Measurements from ENCODE around the gene SLC6A4. TPM values are rescaled to one million over a fixed set of nuclear protein-coding genes. Genes with fewer than 3 reads are reported as not detected.

The SLC6A4 gene
- total and polyA plus RNA-seq, 4 donors: 0.05 to 0.70 TPM; not detected in 2

GRCh38 chr17:30234964-30235363, 533 bp downstream of the SLC6A4 start:
- no peak for TF ChIP-seq GABPA (IDR thresholded peaks at IDR 0.05 in 1 of 2, conservative IDR thresholded peaks at IDR 0.05 in 1 of 2)
- TF ChIP-seq JUND (IDR thresholded peaks at IDR 0.05): no peak
- TF ChIP-seq, protein P1, sequence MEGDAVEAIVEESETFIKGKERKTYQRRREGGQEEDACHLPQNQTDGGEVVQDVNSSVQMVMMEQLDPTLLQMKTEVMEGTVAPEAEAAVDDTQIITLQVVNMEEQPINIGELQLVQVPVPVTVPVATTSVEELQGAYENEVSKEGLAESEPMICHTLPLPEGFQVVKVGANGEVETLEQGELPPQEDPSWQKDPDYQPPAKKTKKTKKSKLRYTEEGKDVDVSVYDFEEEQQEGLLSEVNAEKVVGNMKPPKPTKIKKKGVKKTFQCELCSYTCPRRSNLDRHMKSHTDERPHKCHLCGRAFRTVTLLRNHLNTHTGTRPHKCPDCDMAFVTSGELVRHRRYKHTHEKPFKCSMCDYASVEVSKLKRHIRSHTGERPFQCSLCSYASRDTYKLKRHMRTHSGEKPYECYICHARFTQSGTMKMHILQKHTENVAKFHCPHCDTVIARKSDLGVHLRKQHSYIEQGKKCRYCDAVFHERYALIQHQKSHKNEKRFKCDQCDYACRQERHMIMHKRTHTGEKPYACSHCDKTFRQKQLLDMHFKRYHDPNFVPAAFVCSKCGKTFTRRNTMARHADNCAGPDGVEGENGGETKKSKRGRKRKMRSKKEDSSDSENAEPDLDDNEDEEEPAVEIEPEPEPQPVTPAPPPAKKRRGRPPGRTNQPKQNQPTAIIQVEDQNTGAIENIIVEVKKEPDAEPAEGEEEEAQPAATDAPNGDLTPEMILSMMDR (IDR thresholded peaks at IDR 0.05; ENCODE audit: low read depth, low read length, missing input control): no peak
- no peak for TF ChIP-seq REST (IDR thresholded peaks at IDR 0.05)
- no peak for TF ChIP-seq HNF4A (conservative IDR thresholded peaks at IDR 0.05)
- TF ChIP-seq, protein P2, sequence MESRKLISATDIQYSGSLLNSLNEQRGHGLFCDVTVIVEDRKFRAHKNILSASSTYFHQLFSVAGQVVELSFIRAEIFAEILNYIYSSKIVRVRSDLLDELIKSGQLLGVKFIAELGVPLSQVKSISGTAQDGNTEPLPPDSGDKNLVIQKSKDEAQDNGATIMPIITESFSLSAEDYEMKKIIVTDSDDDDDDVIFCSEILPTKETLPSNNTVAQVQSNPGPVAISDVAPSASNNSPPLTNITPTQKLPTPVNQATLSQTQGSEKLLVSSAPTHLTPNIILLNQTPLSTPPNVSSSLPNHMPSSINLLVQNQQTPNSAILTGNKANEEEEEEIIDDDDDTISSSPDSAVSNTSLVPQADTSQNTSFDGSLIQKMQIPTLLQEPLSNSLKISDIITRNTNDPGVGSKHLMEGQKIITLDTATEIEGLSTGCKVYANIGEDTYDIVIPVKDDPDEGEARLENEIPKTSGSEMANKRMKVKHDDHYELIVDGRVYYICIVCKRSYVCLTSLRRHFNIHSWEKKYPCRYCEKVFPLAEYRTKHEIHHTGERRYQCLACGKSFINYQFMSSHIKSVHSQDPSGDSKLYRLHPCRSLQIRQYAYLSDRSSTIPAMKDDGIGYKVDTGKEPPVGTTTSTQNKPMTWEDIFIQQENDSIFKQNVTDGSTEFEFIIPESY (IDR thresholded peaks at IDR 0.05): no peak
- TF ChIP-seq RXRA (IDR thresholded peaks at IDR 0.05): no peak
- no peak for TF ChIP-seq YY1 (IDR thresholded peaks at IDR 0.05)
- TF ChIP-seq, protein P3, sequence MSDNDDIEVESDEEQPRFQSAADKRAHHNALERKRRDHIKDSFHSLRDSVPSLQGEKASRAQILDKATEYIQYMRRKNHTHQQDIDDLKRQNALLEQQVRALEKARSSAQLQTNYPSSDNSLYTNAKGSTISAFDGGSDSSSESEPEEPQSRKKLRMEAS (IDR thresholded peaks at IDR 0.05): no peak
- TF ChIP-seq FOXA2 (IDR thresholded peaks at IDR 0.05): no peak
- no peak for TF ChIP-seq HNF4G (IDR thresholded peaks at IDR 0.05)
- TF ChIP-seq NR2F2 (IDR thresholded peaks at IDR 0.05): no peak
- no peak for TF ChIP-seq RAD21 (IDR thresholded peaks at IDR 0.05)
- no peak for TF ChIP-seq TAF1 (conservative IDR thresholded peaks at IDR 0.05)
- no peak for TF ChIP-seq EGR1 (IDR thresholded peaks at IDR 0.05; ENCODE audit: low read depth in 2 of 2)
- TF ChIP-seq FOXA1 (IDR thresholded peaks at IDR 0.05): no peak
- H3K4me1 ChIP-seq (ENCODE audit: control insufficient read depth in 4 of 4, insufficient read depth in 4 of 4, low read length in 3 of 4): peaks cover 11 to 17% (median 16%) of the 10 kb centered on the region in 4 donors
- DNase-seq (ENCODE audit: low spot score): no peak
- H3K27ac ChIP-seq (ENCODE audit: low read depth in 1 of 2, low read length in 2 of 2): no peak overlapping the region
- no peaks in the 10 kb centered on the region for H3K27me3 ChIP-seq (ENCODE audit: control insufficient read depth in 4 of 4, insufficient read depth in 4 of 4, low read length in 3 of 4)
- H3K9me3 ChIP-seq (ENCODE audit: control insufficient read depth in 4 of 4, low read length in 3 of 4): no peaks in the 10 kb centered on the region
- 35% methylated on average over 12 of the region's 12 CpGs for WGBS
- H3K4me3 ChIP-seq (ENCODE audit: low read depth in 1 of 3, low read length in 3 of 3): peak overlapping the region in 1 of 3 donors; percentile 49
- no peak overlapping the region for H3K9ac ChIP-seq (ENCODE audit: low read depth in 1 of 2, low read length in 2 of 2)
- H3K36me3 ChIP-seq (ENCODE audit: control insufficient read depth in 4 of 4, insufficient read depth in 3 of 4, low read depth in 1 of 4, low read length in 3 of 4): no peaks in the 10 kb centered on the region

DNA sequence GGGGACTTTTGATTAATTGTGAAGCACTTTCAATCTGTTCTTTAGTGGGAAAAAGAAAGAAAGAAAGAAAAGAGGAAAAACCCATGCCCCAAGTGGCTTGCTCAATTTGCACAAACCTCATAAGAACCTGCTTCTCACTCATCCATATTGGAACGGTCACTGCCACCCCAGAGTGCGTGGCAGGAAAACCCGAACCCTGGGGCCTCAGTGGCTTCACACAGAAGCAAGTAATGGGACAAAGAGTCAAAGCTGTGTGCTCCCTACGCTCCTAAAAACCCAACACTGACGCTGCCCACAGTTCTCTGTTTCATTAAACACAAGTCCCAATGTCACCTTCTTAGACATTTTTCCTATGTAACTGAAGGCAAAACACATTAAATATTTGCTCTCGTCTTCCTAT, 1.2 kb downstream of the SLC6A4 start:
- Histone ChIP-seq H3K9me3 (ENCODE audit: control insufficient read depth in 4 of 4, low read length in 3 of 4) (no peaks in the 10 kb centered on the region), H3K27ac (ENCODE audit: low read depth in 1 of 2, low read length in 2 of 2) (no peak overlapping the region), H3K36me3 (ENCODE audit: control insufficient read depth in 4 of 4, insufficient read depth in 3 of 4, low read depth in 1 of 4, low read length in 3 of 4) (no peaks in the 10 kb centered on the region), H3K4me1 (ENCODE audit: control insufficient read depth in 4 of 4, insufficient read depth in 4 of 4, low read length in 3 of 4) (peaks cover 11 to 17% (median 16%) of the 10 kb centered on the region in 4 donors), H3K9ac (ENCODE audit: low read depth in 1 of 2, low read length in 2 of 2) (no peak overlapping the region), H3K4me3 (ENCODE audit: low read depth in 1 of 3, low read length in 3 of 3) (no peak overlapping the region), H3K27me3 (ENCODE audit: control insufficient read depth in 4 of 4, insufficient read depth in 4 of 4, low read length in 3 of 4) (no peaks in the 10 kb centered on the region)
- no peak for DNase-seq (ENCODE audit: low spot score)
- TF ChIP-seq FOXA1 (IDR thresholded peaks at IDR 0.05) (no peak), RXRA (IDR thresholded peaks at IDR 0.05) (no peak), EGR1 (IDR thresholded peaks at IDR 0.05; ENCODE audit: low read depth in 2 of 2) (no peak), SP1 (IDR thresholded peaks at IDR 0.05) (no peak), TAF1 (conservative IDR thresholded peaks at IDR 0.05) (no peak), GABPA (IDR thresholded peaks at IDR 0.05 in 1 of 2, conservative IDR thresholded peaks at IDR 0.05 in 1 of 2) (no peak), NR2F2 (IDR thresholded peaks at IDR 0.05) (no peak), YY1 (IDR thresholded peaks at IDR 0.05) (no peak), HNF4A (conservative IDR thresholded peaks at IDR 0.05) (no peak), FOXA2 (IDR thresholded peaks at IDR 0.05) (no peak), HNF4G (IDR thresholded peaks at IDR 0.05) (no peak)
- TF ChIP-seq, protein P4, sequence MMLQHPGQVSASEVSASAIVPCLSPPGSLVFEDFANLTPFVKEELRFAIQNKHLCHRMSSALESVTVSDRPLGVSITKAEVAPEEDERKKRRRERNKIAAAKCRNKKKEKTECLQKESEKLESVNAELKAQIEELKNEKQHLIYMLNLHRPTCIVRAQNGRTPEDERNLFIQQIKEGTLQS (IDR thresholded peaks at IDR 0.05): no peak
- TF ChIP-seq, protein P1 (IDR thresholded peaks at IDR 0.05; ENCODE audit: low read depth, low read length, missing input control): no peak
- TF ChIP-seq, protein P3 (IDR thresholded peaks at IDR 0.05): no peak
- 90% methylated on average over 6 of the region's 6 CpGs for WGBS

Measured in liver (tissue), 9 donors.